Endothelial cell of umbilical vein (primary cell): ENCODE results near the gene MACROD2. TPM values are rescaled to one million over a fixed set of nuclear protein-coding genes. Genes with fewer than 3 reads are reported as not detected.

Experiments used
- BruUV-seq: library from RNA; stranded (reverse); fragments of 400-500 nt; replicated peaks from 2 replicates; lab custom pipeline; 2021; lab: Mats Ljungman, UMichigan
- CTCF ChIA-PET: fragments of 300-600, 350-600 bp; sonication (Branson Sonifier 250); formaldehyde crosslinking; loops from one replicate; lab custom pipeline; 2021; ENCODE audit warnings: antibody characterized with exemption, inconsistent platforms; lab: Charles Lee
- POLR2A ChIA-PET: fragments of 300-600, 350-600 bp; sonication (Branson Sonifier 250); formaldehyde crosslinking; loops from one replicate; lab custom pipeline; 2021; ENCODE audit warnings: antibody characterized with exemption, inconsistent platforms; lab: Charles Lee
- DNase-seq: peaks from one replicate; pipeline ENCODE4 v3.0.0-alpha.2; 2011; ENCODE audit warnings: low read depth, low spot score
- FAIRE-seq: peaks from 2 replicates; lab custom pipeline; 2011; peaks lifted over from hg19 to GRCh38; lab: Jason Lieb, UNC
- H2AFZ ChIP-seq: 2 replicates; pipeline ENCODE4 v1.6.0; 2012; ENCODE audit warnings: low read depth, low read length, control low read depth, inconsistent platforms
- H3K27ac ChIP-seq: 2 replicates; pipeline ENCODE4 v1.5.1; 2011; ENCODE audit warnings: low read depth, mild to moderate bottlenecking, control low read depth, low read length, moderate library complexity; ENCODE audit not compliant: insufficient read depth
- H3K27me3 ChIP-seq, 2 experiments: 2 replicates each; pipeline versions ENCODE4 v1.6.0 to v1.6.1; 2011; ENCODE audit warnings: low read length in 2 of 2, mixed read lengths in 1 of 2; ENCODE audit not compliant: control insufficient read depth in 2 of 2, insufficient read depth in 2 of 2
- H3K36me3 ChIP-seq, 2 experiments: 2 replicates in 1 of 2; 3 replicates in 1 of 2; pipeline ENCODE4 v1.5.1; 2011; ENCODE audit warnings: low read length in 2 of 2, mild to moderate bottlenecking in 1 of 2, moderate library complexity in 1 of 2; ENCODE audit not compliant: control insufficient read depth in 2 of 2, insufficient read depth in 2 of 2; ENCODE audit errors: extremely low read depth in 1 of 2
- H3K4me1 ChIP-seq: 3 replicates; pipeline ENCODE4 v1.5.1; 2011; ENCODE audit warnings: mild to moderate bottlenecking, low read length; ENCODE audit not compliant: control insufficient read depth, insufficient read depth; ENCODE audit errors: extremely low read depth
- H3K4me2 ChIP-seq: 2 replicates; pipeline ENCODE4 v1.6.1; 2011; ENCODE audit warnings: low read length, control low read depth, mixed read lengths; ENCODE audit not compliant: insufficient read depth
- H3K4me3 ChIP-seq, 3 experiments: fragments of 200-600 bp in 1 of 3; sonication (generic), shearing (Covaris generic) in 1 of 3; replicated peaks in 1 of 3; 2 replicates each; pipeline ENCODE4 v1.5.1; 2011 to 2016; ENCODE audit warnings: control low read depth in 3 of 3, low read length in 3 of 3, mild to moderate bottlenecking in 2 of 3, inconsistent platforms in 1 of 3, low read depth in 1 of 3, moderate library complexity in 1 of 3; ENCODE audit not compliant: insufficient read depth in 1 of 3
- H3K79me2 ChIP-seq: 2 replicates; pipeline ENCODE4 v1.6.0; 2012; ENCODE audit warnings: low read length, inconsistent platforms; ENCODE audit not compliant: control insufficient read depth, insufficient read depth
- H3K9ac ChIP-seq: replicated peaks from 2 replicates; pipeline ENCODE3; 2011; ENCODE audit warnings: low read length, control low read depth; ENCODE audit not compliant: insufficient read depth; ENCODE audit errors: extremely low read depth
- H3K9me1 ChIP-seq: replicated peaks from 3 replicates; pipeline ENCODE4 v1.6.0; 2011; ENCODE audit warnings: mild to moderate bottlenecking, low read length; ENCODE audit not compliant: control insufficient read depth, insufficient read depth; ENCODE audit errors: extremely low read depth
- H3K9me3 ChIP-seq: replicated peaks from 2 replicates; pipeline ENCODE4 v1.5.1; 2012; ENCODE audit warnings: low read length, inconsistent platforms; ENCODE audit not compliant: control insufficient read depth, insufficient read depth
- H4K20me1 ChIP-seq: replicated peaks from 2 replicates; pipeline ENCODE3; 2011; ENCODE audit warnings: mild to moderate bottlenecking, low read length; ENCODE audit not compliant: control insufficient read depth, insufficient read depth; ENCODE audit errors: extremely low read depth
- EZH2 ChIP-seq: IDR thresholded peaks from 2 replicates; pipeline ENCODE4 v1.6.1; 2012; ENCODE audit warnings: borderline replicate concordance, low read depth, mild to moderate bottlenecking, moderate library complexity, low read length, inconsistent platforms; ENCODE audit not compliant: severe bottlenecking
- FOS ChIP-seq: IDR thresholded peaks from 2 replicates; pipeline ENCODE4 v1.6.1; 2011; ENCODE audit warnings: mild to moderate bottlenecking, low read length, moderate library complexity, borderline replicate concordance; ENCODE audit not compliant: insufficient read depth
- GATA2 ChIP-seq: IDR thresholded peaks from 2 replicates; pipeline ENCODE4 v1.7.0; 2011; ENCODE audit warnings: low read depth, mild to moderate bottlenecking, moderate library complexity, mixed read lengths, low read length; ENCODE audit not compliant: insufficient read length, insufficient read depth
- JUN ChIP-seq: IDR thresholded peaks from 2 replicates; pipeline ENCODE4 v1.6.1; 2011; ENCODE audit warnings: borderline replicate concordance, low read depth; ENCODE audit not compliant: insufficient read length, insufficient read depth
- MYC ChIP-seq: IDR thresholded peaks from one replicate; pipeline ENCODE4 v1.6.1; 2011; ENCODE audit warnings: mild to moderate bottlenecking, low read depth, low read length
- POLR2A ChIP-seq: IDR thresholded peaks from 2 replicates; pipeline ENCODE4 v1.6.1; 2012; ENCODE audit warnings: low read depth, mild to moderate bottlenecking, control low read depth, low read length
- POLR2AphosphoS5 ChIP-seq: IDR thresholded peaks from 2 replicates; pipeline ENCODE4 v1.6.1; 2012; ENCODE audit warnings: low read depth, mild to moderate bottlenecking, control low read depth, low read length, moderate library complexity; ENCODE audit not compliant: insufficient read depth
- dilution Hi-C: fragments of 300-500 bp; cut with MboI; formaldehyde crosslinking; loops from one replicate; pipeline ENCODE4 v1.15.0; 2019; ENCODE audit warnings: low sequenced_read_pairs; ENCODE audit not compliant: extremely low pct_ligation_motif_present
- intact Hi-C: fragments of 100-400 bp; cut with micrococcal nuclease; formaldehyde crosslinking; loops from one replicate; pipeline ENCODE4 v1.10.0; 2022
- polyA plus RNA-seq, 4 experiments: library from polyadenylated mRNA; depleted of rRNA in 3 of 4; stranded (reverse) in 3 of 4; unstranded in 1 of 4; fragments of >200 nt; gene quantifications; 2 replicates each; pipeline versions ENCODE4 v1.2.1 to v1.2.3, GENCODE V29; 2011 to 2012; ENCODE audit warnings: missing spikeins in 1 of 4
- total RNA-seq: library from RNA; stranded (reverse); gene quantifications from 2 replicates; pipeline ENCODE4 v1.2.3, GENCODE V29; 2021
- TF ChIP-seq, protein P1 (sequence below): IDR thresholded peaks from 2 replicates; pipeline ENCODE4 v1.6.1; 2011; ENCODE audit not compliant: insufficient read depth, insufficient read length
- TF ChIP-seq, protein P2 (sequence below), 2 donors: IDR thresholded peaks; 1 replicate in 1 of 2; 2 replicates in 1 of 2; pipeline ENCODE4 v1.5.1; 2011; ENCODE audit warnings: low read length in 2 of 2, mild to moderate bottlenecking in 2 of 2, moderate library complexity in 2 of 2, control low read depth in 1 of 2, inconsistent platforms in 1 of 2, low read depth in 1 of 2; ENCODE audit not compliant: insufficient read depth in 1 of 2; ENCODE audit errors: extremely low read depth in 1 of 2

Gene MACROD2
- total and polyA plus RNA-seq, 2 donors (not counting 3 experiments of a cell fraction or from before 2014, with no cell fraction given), result 0.11 to 0.73 TPM

DNA sequence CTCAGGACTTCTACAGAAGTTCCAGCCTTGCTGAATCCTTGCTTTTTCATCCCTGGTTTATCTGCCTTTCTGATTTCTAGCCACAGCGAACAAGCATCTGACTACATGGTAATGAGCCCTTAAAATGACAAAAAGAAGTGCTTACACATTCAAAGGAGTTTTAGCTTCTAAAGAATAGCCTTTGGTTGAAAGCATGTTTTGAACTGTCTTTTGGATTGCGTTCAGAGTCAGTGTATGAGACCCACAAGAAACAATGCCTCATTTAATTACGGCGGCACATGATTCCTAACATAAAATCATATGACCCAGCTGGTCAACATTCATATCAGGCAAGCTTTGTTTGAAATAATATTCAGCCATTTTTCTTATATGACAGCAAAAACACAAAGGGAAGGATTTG is 1793.8 kb downstream of the MACROD2 start:
- DNase-seq, result peak; percentile 5
- intact Hi-C loops (no loop called here), dilution Hi-C loops (no loop called here)
- ChIA-PET CTCF (interaction anchor here (1.5 kb wide), 1 partner anchor 135 kb away, joined by 4 read pairs; no protein-coding TSS in a partner anchor), POLR2A (no interaction called here)
- H3K79me2 ChIP-seq, result no peaks in the 10 kb centered on the region
- TF ChIP-seq GATA2, result no peak
- TF ChIP-seq, protein P1, sequence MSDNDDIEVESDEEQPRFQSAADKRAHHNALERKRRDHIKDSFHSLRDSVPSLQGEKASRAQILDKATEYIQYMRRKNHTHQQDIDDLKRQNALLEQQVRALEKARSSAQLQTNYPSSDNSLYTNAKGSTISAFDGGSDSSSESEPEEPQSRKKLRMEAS, result no peak
- no peak for TF ChIP-seq FOS
- TF ChIP-seq POLR2AphosphoS5, result no peak
- TF ChIP-seq, protein P2, sequence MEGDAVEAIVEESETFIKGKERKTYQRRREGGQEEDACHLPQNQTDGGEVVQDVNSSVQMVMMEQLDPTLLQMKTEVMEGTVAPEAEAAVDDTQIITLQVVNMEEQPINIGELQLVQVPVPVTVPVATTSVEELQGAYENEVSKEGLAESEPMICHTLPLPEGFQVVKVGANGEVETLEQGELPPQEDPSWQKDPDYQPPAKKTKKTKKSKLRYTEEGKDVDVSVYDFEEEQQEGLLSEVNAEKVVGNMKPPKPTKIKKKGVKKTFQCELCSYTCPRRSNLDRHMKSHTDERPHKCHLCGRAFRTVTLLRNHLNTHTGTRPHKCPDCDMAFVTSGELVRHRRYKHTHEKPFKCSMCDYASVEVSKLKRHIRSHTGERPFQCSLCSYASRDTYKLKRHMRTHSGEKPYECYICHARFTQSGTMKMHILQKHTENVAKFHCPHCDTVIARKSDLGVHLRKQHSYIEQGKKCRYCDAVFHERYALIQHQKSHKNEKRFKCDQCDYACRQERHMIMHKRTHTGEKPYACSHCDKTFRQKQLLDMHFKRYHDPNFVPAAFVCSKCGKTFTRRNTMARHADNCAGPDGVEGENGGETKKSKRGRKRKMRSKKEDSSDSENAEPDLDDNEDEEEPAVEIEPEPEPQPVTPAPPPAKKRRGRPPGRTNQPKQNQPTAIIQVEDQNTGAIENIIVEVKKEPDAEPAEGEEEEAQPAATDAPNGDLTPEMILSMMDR (IDR thresholded peaks at IDR 0.05; ENCODE audit: extremely low read depth in 1 of 2, insufficient read depth in 1 of 2, low read depth in 1 of 2, low read length in 2 of 2), result no peak
- TF ChIP-seq JUN, result no peak
- no peak for TF ChIP-seq EZH2
- no peak for TF ChIP-seq MYC
- no peak for TF ChIP-seq POLR2A
- H2AFZ ChIP-seq, result peak overlapping the region; percentile 29
- no peak overlapping the region for H3K9ac ChIP-seq
- H3K36me3 ChIP-seq, result no peaks in the 10 kb centered on the region
- no peak for FAIRE-seq
- H3K4me2 ChIP-seq, result no peak overlapping the region
- no peaks in the 10 kb centered on the region for H4K20me1 ChIP-seq
- no peak overlapping the region for H3K27ac ChIP-seq
- H3K9me3 ChIP-seq, result no peaks in the 10 kb centered on the region
- no TSS peak for BruUV-seq
- no peaks in the 10 kb centered on the region for H3K4me1 ChIP-seq
- no peak overlapping the region for H3K4me3 ChIP-seq
- no peaks in the 10 kb centered on the region for H3K9me1 ChIP-seq
- H3K27me3 ChIP-seq, result no peaks in the 10 kb centered on the region
